ENCODE data around the gene LDLRAD4. TPM values are rescaled to one million over a fixed set of nuclear protein-coding genes. Genes with fewer than 3 reads are reported as not detected.

Gene LDLRAD4
- total RNA-seq, 2 experiments from 2014 or later = 37.3 to 38.5 TPM

DNA sequence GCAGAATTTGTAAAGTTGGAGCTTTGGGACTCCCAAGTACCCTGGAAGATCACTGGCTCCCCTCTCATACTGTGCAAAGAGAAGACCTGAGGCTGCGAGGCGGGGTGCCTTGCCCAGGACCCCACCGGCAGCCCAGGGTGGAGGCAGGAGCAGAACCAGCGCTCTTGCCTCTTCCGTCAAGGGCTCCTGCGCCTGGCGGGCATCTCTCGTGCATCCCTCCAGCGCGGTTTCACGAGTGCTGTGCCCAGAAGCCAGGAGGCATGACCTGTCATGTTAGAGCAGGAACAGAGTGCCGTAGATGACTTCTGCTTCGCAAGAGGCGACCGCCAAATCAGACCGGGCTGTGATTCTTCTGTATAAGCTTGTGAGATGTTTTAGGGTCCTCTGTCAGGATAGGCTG, 77.3 kb downstream of the LDLRAD4 start:
- ATAC-seq (no peak), DNase-seq (no peak)
- Mint-ChIP-seq H3K4me1 (ENCODE audit: low read depth) (peaks cover 53% of the 10 kb centered on the region), H3K9me3 (no peaks in the 10 kb centered on the region), H3K27ac (peak overlapping the region; percentile 9), H3K4me3 (no peak overlapping the region), H3K36me3 (ENCODE audit: low read depth) (peaks cover 2% of the 10 kb centered on the region), H3K27me3 (no peaks in the 10 kb centered on the region)
- TF ChIP-seq, protein P1, sequence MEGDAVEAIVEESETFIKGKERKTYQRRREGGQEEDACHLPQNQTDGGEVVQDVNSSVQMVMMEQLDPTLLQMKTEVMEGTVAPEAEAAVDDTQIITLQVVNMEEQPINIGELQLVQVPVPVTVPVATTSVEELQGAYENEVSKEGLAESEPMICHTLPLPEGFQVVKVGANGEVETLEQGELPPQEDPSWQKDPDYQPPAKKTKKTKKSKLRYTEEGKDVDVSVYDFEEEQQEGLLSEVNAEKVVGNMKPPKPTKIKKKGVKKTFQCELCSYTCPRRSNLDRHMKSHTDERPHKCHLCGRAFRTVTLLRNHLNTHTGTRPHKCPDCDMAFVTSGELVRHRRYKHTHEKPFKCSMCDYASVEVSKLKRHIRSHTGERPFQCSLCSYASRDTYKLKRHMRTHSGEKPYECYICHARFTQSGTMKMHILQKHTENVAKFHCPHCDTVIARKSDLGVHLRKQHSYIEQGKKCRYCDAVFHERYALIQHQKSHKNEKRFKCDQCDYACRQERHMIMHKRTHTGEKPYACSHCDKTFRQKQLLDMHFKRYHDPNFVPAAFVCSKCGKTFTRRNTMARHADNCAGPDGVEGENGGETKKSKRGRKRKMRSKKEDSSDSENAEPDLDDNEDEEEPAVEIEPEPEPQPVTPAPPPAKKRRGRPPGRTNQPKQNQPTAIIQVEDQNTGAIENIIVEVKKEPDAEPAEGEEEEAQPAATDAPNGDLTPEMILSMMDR (IDR thresholded peaks at IDR 0.05) = no peak
- ChIA-PET POLR2A (no interaction called here), CTCF (no interaction called here)
- intact Hi-C loops (cut with micrococcal nuclease) = no loop called here

DNA sequence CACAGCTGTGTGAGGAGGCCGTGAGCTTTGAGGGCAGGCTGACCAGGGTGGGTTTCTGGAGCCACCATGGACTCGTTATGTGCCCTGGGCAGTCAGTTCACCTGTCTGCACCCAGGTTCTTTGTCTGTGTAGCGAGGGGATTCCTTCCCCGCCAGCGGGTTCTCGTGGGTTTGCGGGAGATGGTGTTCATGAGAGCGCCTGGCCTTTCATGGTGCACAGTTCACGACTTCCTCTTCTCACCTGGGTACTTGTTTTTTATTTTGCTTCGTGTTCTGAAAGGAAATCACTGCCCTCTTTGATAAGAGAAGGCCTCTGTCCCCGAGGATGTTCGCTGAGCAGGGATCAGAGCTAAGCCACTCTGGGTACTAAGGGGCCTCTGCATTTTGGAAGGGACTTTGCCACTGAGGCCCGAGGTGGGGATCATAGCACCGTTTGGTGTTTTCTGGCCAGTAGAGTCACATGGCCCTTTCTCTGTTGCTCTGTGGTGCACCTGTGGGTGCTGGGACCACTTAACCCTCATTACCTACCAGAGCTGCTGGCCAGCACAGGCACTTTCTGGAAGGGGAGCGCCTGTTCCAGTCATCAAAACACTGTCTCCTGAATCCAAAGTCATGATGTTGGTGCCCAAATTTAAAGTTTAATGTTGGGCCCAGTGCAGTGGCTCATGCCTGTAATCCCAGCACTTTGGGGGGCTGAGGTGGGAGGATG, 78.5 kb downstream of the LDLRAD4 start:
- ATAC-seq = no peak
- peaks cover 2% of the 10 kb centered on the region for H3K36me3 Mint-ChIP-seq (ENCODE audit: low read depth)
- intact Hi-C loops (cut with micrococcal nuclease) = no loop called here

GRCh38 chr18:13298262-13298661, 79.7 kb downstream of the LDLRAD4 start:
- no peak for ATAC-seq
- Mint-ChIP-seq H3K36me3 (ENCODE audit: low read depth) (peaks cover 2% of the 10 kb centered on the region), H3K27ac (no peak overlapping the region), H3K27me3 (no peaks in the 10 kb centered on the region), H3K4me1 (ENCODE audit: low read depth) (peaks cover 50% of the 10 kb centered on the region), H3K9me3 (no peaks in the 10 kb centered on the region), H3K4me3 (no peak overlapping the region)
- TF ChIP-seq, protein P1 (IDR thresholded peaks at IDR 0.05) = no peak
- ChIA-PET POLR2A (interaction anchor here (1.1 kb wide), 1 partner anchor 14 kb away, joined by 3 read pairs; no protein-coding TSS in a partner anchor), CTCF (interaction anchor here (1.0 kb wide), 1 partner anchor 17 kb away, joined by 3 read pairs; no protein-coding TSS in a partner anchor)
- DNase-seq = no peak
- intact Hi-C loops (cut with micrococcal nuclease) = no loop called here

More for the DNA sequence above, 78.5 kb downstream of the LDLRAD4 start:
- ChIA-PET CTCF (interaction anchor here (1.0 kb wide), 1 partner anchor 16 kb away, joined by 3 read pairs; no protein-coding TSS in a partner anchor), POLR2A (interaction anchor here (0.8 to 1.1 kb wide), 2 partner anchors 13 to 35 kb away, joined by 3 read pairs; no protein-coding TSS in a partner anchor)
- Mint-ChIP-seq H3K27me3 (no peaks in the 10 kb centered on the region), H3K4me1 (ENCODE audit: low read depth) (peaks cover 48% of the 10 kb centered on the region), H3K9me3 (no peaks in the 10 kb centered on the region), H3K4me3 (no peak overlapping the region), H3K27ac (no peak overlapping the region)
- no peak for DNase-seq
- TF ChIP-seq, protein P1 (IDR thresholded peaks at IDR 0.05) = no peak

- ATAC-seq (no peak), DNase-seq (no peak)
- TF ChIP-seq, protein P1 (IDR thresholded peaks at IDR 0.05) = no peak
- Mint-ChIP-seq H3K4me1 (ENCODE audit: low read depth) (peaks cover 44% of the 10 kb centered on the region), H3K27ac (no peak overlapping the region), H3K36me3 (ENCODE audit: low read depth) (peaks cover 6% of the 10 kb centered on the region), H3K27me3 (no peaks in the 10 kb centered on the region), H3K9me3 (no peaks in the 10 kb centered on the region), H3K4me3 (no peak overlapping the region)
- intact Hi-C loops (cut with micrococcal nuclease) = no loop called here
- ChIA-PET POLR2A (no interaction called here), CTCF (no interaction called here)
Measured at GRCh38 chr18:13300029-13300428, 81.5 kb downstream of the LDLRAD4 start.

DNA sequence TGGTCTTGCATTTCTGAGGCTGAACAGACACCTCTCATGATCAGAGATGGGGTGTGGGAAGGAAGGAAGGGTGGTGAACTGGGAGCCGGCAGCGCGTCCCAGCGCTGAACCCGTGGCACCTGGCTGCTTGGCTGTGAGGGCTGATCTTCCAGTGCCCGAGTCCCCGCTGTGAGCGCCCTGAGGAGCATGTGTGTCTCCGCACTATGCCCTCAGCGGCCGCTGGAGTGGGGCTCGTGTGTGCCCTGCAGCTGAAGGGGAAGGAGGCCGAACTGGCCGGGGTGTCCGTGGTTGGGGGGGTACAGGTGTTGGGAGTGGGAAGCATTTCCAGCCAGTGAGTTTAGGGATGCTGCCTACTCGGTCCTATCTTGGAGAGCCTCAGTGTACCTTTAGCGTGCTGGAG, 82.2 kb downstream of the LDLRAD4 start:
- intact Hi-C loops (cut with micrococcal nuclease) = no loop called here
- Mint-ChIP-seq H3K4me3 (no peak overlapping the region), H3K36me3 (ENCODE audit: low read depth) (peaks cover 4% of the 10 kb centered on the region), H3K27ac (no peak overlapping the region), H3K27me3 (no peaks in the 10 kb centered on the region), H3K4me1 (ENCODE audit: low read depth) (peaks cover 42% of the 10 kb centered on the region), H3K9me3 (no peaks in the 10 kb centered on the region)
- ChIA-PET POLR2A (no interaction called here), CTCF (interaction anchor here (1.2 to 3.2 kb wide), 3 partner anchors 35 to 89 kb away, joined by 3 to 8 read pairs (median 6); no protein-coding TSS in a partner anchor)
- DNase-seq = no peak
- no peak for ATAC-seq
- TF ChIP-seq, protein P1 (IDR thresholded peaks at IDR 0.05) = no peak
